ENCODE measurements around the gene PTPRD.

PTPRD gene

DNA sequence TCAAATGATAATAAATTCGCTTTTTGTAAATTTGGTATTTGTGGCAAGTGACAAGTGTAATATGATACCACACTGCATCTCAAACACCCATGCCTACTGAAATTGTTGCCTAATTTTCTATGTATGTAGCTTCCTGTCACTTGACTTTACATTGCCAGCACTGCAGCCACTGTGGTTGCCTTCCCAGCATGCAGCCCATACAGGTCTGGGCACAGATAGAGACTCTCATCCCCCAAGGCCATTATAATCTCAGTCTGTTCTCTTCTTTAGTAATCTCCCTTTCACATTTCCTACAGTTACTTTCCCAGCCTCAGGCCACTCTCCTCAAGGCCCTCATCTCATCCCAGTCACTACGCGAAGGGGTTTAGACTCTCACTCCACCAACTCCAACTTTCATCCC, 1200.6 kb downstream of the PTPRD start:
- TF ChIP-seq SUZ12 (IDR thresholded peaks at IDR 0.05; ENCODE audit: extremely low read depth, insufficient read depth, insufficient read length) (no peak), ZNF274 (IDR thresholded peaks at IDR 0.05; ENCODE audit: low read depth, low read length) (no peak), YY1 (IDR thresholded peaks at IDR 0.05; ENCODE audit: insufficient read depth, insufficient read length) (no peak)
- no peaks in the 10 kb centered on the region for H3K36me3 ChIP-seq (ENCODE audit: insufficient read depth, insufficient read length, low read length)
- no peaks in the 10 kb centered on the region for H3K4me1 ChIP-seq (ENCODE audit: insufficient read depth, insufficient read length)
- H3K9me3 ChIP-seq (ENCODE audit: insufficient read depth, low read length) = 0 out of 2 replicates have a peak, but pooled peaks cover 2% of the 10 kb centered on the region
- H3K9ac ChIP-seq (ENCODE audit: insufficient read length, low read depth) = no peak overlapping the region
- no peak for DNase-seq (ENCODE audit: low read depth, low spot score)
- no peaks in the 10 kb centered on the region for H3K27me3 ChIP-seq (ENCODE audit: insufficient read depth, insufficient read length)
- no peak overlapping the region for H3K4me3 ChIP-seq (ENCODE audit: insufficient read length, low read depth)

DNA sequence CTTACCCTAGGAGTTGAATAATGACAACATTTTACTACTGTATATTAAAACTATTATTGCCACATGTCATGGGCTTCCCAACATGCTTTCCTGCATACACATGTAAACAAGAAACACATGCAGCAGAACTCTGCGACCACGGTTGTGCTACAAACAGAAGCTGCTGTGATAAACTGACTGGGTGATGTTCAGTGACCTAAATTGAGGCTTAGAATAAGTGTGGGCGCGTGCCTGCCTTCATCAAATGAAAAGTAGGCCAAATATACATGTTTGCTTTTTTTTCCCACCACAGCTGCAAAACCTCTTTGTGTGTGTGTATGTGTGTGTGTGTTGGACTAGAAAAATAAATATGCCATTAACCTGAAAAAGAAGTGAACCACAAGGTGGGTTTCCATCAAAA, 1202.1 kb downstream of the PTPRD start:
- TF ChIP-seq YY1 (IDR thresholded peaks at IDR 0.05; ENCODE audit: insufficient read depth, insufficient read length) = no peak
- no peak for TF ChIP-seq SUZ12 (IDR thresholded peaks at IDR 0.05; ENCODE audit: extremely low read depth, insufficient read depth, insufficient read length)
- TF ChIP-seq ZNF274 (IDR thresholded peaks at IDR 0.05; ENCODE audit: low read depth, low read length) = no peak
- Histone ChIP-seq H3K9ac (ENCODE audit: insufficient read length, low read depth) (no peak overlapping the region), H3K4me3 (ENCODE audit: insufficient read length, low read depth) (no peak overlapping the region), H3K36me3 (ENCODE audit: insufficient read depth, insufficient read length, low read length) (no peaks in the 10 kb centered on the region), H3K4me1 (ENCODE audit: insufficient read depth, insufficient read length) (no peaks in the 10 kb centered on the region), H3K9me3 (ENCODE audit: insufficient read depth, low read length) (0 out of 2 replicates have a peak, but pooled peaks cover 6% of the 10 kb centered on the region), H3K27me3 (ENCODE audit: insufficient read depth, insufficient read length) (no peaks in the 10 kb centered on the region)
- no peak for DNase-seq (ENCODE audit: low read depth, low spot score)

DNA sequence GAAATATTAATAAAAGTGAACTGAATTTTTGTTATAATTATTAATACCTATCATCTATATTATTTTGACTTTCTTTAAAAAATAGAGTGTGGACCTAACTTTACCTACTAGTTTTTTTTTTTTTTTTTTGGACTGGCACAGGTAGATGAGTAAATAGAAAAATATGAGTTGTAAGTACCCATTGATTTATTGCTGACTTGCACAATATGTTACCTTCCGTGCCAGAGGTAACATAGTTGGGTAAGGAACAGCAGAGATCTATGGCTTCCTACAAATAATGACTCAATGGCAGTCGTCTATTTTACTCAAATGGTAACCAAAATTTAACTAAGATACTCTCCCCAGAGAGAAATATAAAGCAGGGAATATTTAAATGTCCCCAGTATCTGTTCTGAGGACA, 1212.8 kb downstream of the PTPRD start:
- Histone ChIP-seq H3K27me3 (ENCODE audit: insufficient read depth, insufficient read length) (no peaks in the 10 kb centered on the region), H3K4me1 (ENCODE audit: insufficient read depth, insufficient read length) (no peaks in the 10 kb centered on the region)
- TF ChIP-seq YY1 (IDR thresholded peaks at IDR 0.05; ENCODE audit: insufficient read depth, insufficient read length) (no peak), ZNF274 (IDR thresholded peaks at IDR 0.05; ENCODE audit: low read depth, low read length) (no peak), SUZ12 (IDR thresholded peaks at IDR 0.05; ENCODE audit: extremely low read depth, insufficient read depth, insufficient read length) (no peak)

DNA sequence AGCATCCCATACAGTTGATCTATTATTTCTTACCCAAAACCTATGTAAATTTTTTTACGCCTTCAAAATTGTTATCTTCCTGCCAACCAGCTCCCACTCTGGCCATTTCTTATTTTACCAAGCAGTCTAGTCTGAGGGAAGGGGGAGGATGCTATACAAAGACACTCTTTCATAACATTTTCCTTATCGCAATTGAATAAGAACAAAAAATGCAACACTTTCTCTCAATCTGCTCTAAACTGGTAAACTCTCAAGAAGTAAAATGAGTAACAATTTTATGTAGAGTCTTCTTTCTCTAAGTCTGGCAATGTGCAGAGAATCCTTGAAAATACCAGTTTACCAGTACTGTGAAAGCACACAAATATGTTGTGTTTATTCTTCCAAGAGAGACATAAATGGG, 1216.3 kb downstream of the PTPRD start:
- Histone ChIP-seq H3K4me1 (ENCODE audit: insufficient read depth, insufficient read length) (no peaks in the 10 kb centered on the region), H3K36me3 (ENCODE audit: insufficient read depth, insufficient read length, low read length) (no peaks in the 10 kb centered on the region), H3K9ac (ENCODE audit: insufficient read length, low read depth) (no peak overlapping the region), H3K9me3 (ENCODE audit: insufficient read depth, low read length) (no peaks in the 10 kb centered on the region), H3K4me3 (ENCODE audit: insufficient read length, low read depth) (no peak overlapping the region), H3K27me3 (ENCODE audit: insufficient read depth, insufficient read length) (no peaks in the 10 kb centered on the region)
- no peak for DNase-seq (ENCODE audit: low read depth, low spot score)
- TF ChIP-seq ZNF274 (IDR thresholded peaks at IDR 0.05; ENCODE audit: low read depth, low read length) (no peak), SUZ12 (IDR thresholded peaks at IDR 0.05; ENCODE audit: extremely low read depth, insufficient read depth, insufficient read length) (no peak), YY1 (IDR thresholded peaks at IDR 0.05; ENCODE audit: insufficient read depth, insufficient read length) (no peak)

More for the DNA sequence above, 1212.8 kb downstream of the PTPRD start:
- Histone ChIP-seq H3K4me3 (ENCODE audit: insufficient read length, low read depth) (no peak overlapping the region), H3K36me3 (ENCODE audit: insufficient read depth, insufficient read length, low read length) (no peaks in the 10 kb centered on the region), H3K9me3 (ENCODE audit: insufficient read depth, low read length) (no peaks in the 10 kb centered on the region), H3K9ac (ENCODE audit: insufficient read length, low read depth) (no peak overlapping the region)
- DNase-seq (ENCODE audit: low read depth, low spot score) = no peak

DNA sequence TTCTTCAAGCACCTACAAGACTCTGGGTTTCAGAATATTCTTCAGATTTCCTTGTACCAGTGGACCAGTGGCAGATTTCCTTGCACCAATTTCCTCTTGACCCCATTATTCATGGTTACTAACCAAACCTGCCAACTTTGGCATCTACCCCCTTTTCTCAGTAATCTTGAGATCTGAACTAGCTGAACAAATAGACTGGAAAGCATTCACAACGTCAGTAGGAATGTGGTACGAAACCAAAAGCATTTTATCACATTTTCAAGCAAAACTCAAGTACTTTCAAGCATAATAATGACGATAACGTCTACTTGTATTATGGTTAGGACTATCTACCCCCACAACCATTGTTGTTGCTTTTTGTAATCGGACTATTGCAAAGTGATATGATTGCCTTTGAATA, 1217.3 kb downstream of the PTPRD start:
- H3K9me3 ChIP-seq (ENCODE audit: insufficient read depth, low read length) = no peaks in the 10 kb centered on the region
- H3K4me3 ChIP-seq (ENCODE audit: insufficient read length, low read depth) = no peak overlapping the region
- no peak overlapping the region for H3K9ac ChIP-seq (ENCODE audit: insufficient read length, low read depth)
- no peak for TF ChIP-seq SUZ12 (IDR thresholded peaks at IDR 0.05; ENCODE audit: extremely low read depth, insufficient read depth, insufficient read length)
- TF ChIP-seq YY1 (IDR thresholded peaks at IDR 0.05; ENCODE audit: insufficient read depth, insufficient read length) = no peak
- TF ChIP-seq ZNF274 (IDR thresholded peaks at IDR 0.05; ENCODE audit: low read depth, low read length) = no peak
- H3K27me3 ChIP-seq (ENCODE audit: insufficient read depth, insufficient read length) = no peaks in the 10 kb centered on the region
- H3K4me1 ChIP-seq (ENCODE audit: insufficient read depth, insufficient read length) = no peaks in the 10 kb centered on the region
- H3K36me3 ChIP-seq (ENCODE audit: insufficient read depth, insufficient read length, low read length) = no peaks in the 10 kb centered on the region
- no peak for DNase-seq (ENCODE audit: low read depth, low spot score)

DNA sequence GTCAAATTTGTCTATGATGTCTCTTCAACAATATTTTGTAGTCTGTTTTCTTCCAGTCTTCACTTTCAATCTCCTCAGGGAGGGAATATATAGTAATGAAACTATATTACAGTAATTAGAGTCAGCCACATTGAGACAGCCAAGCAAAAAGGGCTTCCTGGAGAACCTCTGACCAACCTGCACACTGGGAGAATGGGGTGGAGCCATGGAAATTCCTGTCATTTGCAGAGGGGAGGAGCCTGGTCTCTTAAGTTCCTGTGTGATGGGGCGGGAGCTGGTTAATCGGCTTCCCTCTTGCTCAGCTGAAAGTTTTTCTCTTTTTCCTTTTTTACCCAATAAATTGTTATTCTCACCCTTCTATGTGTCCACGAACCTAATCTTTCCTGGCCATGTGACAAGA, 1220.0 kb downstream of the PTPRD start:
- Histone ChIP-seq H3K9ac (ENCODE audit: insufficient read length, low read depth) (no peak overlapping the region), H3K4me1 (ENCODE audit: insufficient read depth, insufficient read length) (no peaks in the 10 kb centered on the region), H3K27me3 (ENCODE audit: insufficient read depth, insufficient read length) (no peaks in the 10 kb centered on the region), H3K4me3 (ENCODE audit: insufficient read length, low read depth) (no peak overlapping the region), H3K36me3 (ENCODE audit: insufficient read depth, insufficient read length, low read length) (no peaks in the 10 kb centered on the region), H3K9me3 (ENCODE audit: insufficient read depth, low read length) (no peaks in the 10 kb centered on the region)
- TF ChIP-seq YY1 (IDR thresholded peaks at IDR 0.05; ENCODE audit: insufficient read depth, insufficient read length) = no peak
- no peak for TF ChIP-seq ZNF274 (IDR thresholded peaks at IDR 0.05; ENCODE audit: low read depth, low read length)
- TF ChIP-seq SUZ12 (IDR thresholded peaks at IDR 0.05; ENCODE audit: extremely low read depth, insufficient read depth, insufficient read length) = no peak
- no peak for DNase-seq (ENCODE audit: low read depth, low spot score)

DNA sequence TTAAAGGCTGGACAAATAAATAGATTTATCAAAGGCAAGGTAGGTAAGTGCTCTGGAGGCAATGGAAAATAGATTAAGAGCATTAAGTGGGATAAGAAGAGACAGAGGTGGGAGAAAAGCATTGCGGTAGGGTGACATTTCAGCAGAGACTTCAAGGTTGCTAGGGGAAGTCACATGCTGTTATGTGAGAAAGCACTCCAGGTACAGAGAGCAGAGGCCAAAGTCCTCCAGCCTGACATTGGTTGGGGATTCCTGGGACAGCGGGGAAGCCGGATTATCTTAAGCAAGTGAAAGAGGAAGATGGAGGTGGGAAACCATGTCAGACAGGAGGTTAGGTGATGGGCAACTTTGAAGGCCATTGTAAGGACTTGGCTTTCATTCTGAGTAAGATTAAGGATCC, 1222.9 kb downstream of the PTPRD start:
- no peaks in the 10 kb centered on the region for H3K36me3 ChIP-seq (ENCODE audit: insufficient read depth, insufficient read length, low read length)
- H3K9me3 ChIP-seq (ENCODE audit: insufficient read depth, low read length) = no peaks in the 10 kb centered on the region
- no peak overlapping the region for H3K9ac ChIP-seq (ENCODE audit: insufficient read length, low read depth)
- no peaks in the 10 kb centered on the region for H3K27me3 ChIP-seq (ENCODE audit: insufficient read depth, insufficient read length)
- DNase-seq (ENCODE audit: low read depth, low spot score) = no peak
- TF ChIP-seq ZNF274 (IDR thresholded peaks at IDR 0.05; ENCODE audit: low read depth, low read length) = no peak
- no peak for TF ChIP-seq SUZ12 (IDR thresholded peaks at IDR 0.05; ENCODE audit: extremely low read depth, insufficient read depth, insufficient read length)
- no peak for TF ChIP-seq YY1 (IDR thresholded peaks at IDR 0.05; ENCODE audit: insufficient read depth, insufficient read length)
- no peaks in the 10 kb centered on the region for H3K4me1 ChIP-seq (ENCODE audit: insufficient read depth, insufficient read length)
- H3K4me3 ChIP-seq (ENCODE audit: insufficient read length, low read depth) = no peak overlapping the region
